Keratinocyte (primary cell): ENCODE data around the gene FBXL13.

Source experiments
- EZH2 ChIP-seq: IDR thresholded peaks from one replicate; pipeline ENCODE4 v1.6.1; 2012; ENCODE audit warnings: inconsistent platforms, mild to moderate bottlenecking, low read length, moderate library complexity
- TF ChIP-seq, protein P1 (sequence below), 3 experiments: IDR thresholded peaks in 1 of 3; conservative IDR thresholded peaks in 1 of 3; optimal IDR thresholded peaks in 1 of 3; 2 replicates in 2 of 3; 3 replicates in 1 of 3; pipeline versions ENCODE3 to v1.5.1; 2011; ENCODE audit warnings: low read length in 3 of 3, mild to moderate bottlenecking in 3 of 3, moderate library complexity in 2 of 3, control low read depth in 1 of 3, inconsistent platforms in 1 of 3; ENCODE audit not compliant: insufficient read depth in 2 of 3; ENCODE audit errors: extremely low read depth in 1 of 3

DNA sequence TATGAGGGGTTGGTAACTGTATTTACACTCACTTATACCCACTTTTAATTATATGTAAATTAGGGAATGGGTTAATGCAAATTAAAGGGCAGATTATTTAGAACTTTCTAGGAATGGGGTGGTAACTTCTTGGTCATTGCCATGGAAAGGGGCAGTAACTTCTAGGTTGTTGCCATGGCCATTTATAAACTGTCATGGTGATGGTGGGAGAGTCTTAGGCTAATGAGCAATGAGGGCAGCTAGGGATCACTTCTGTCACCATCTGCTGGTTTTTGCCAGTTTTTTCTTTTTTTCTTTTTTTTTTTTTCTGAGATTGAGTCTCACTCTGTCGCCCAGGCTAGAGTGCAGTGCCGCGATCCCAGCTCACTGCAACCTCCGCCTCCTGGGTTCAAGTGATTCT is 41.2 kb upstream of the FBXL13 start:
- TF ChIP-seq, protein P1, sequence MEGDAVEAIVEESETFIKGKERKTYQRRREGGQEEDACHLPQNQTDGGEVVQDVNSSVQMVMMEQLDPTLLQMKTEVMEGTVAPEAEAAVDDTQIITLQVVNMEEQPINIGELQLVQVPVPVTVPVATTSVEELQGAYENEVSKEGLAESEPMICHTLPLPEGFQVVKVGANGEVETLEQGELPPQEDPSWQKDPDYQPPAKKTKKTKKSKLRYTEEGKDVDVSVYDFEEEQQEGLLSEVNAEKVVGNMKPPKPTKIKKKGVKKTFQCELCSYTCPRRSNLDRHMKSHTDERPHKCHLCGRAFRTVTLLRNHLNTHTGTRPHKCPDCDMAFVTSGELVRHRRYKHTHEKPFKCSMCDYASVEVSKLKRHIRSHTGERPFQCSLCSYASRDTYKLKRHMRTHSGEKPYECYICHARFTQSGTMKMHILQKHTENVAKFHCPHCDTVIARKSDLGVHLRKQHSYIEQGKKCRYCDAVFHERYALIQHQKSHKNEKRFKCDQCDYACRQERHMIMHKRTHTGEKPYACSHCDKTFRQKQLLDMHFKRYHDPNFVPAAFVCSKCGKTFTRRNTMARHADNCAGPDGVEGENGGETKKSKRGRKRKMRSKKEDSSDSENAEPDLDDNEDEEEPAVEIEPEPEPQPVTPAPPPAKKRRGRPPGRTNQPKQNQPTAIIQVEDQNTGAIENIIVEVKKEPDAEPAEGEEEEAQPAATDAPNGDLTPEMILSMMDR (optimal IDR thresholded peaks at IDR 0.05 in 1 of 3, IDR thresholded peaks at IDR 0.05 in 1 of 3, conservative IDR thresholded peaks at IDR 0.05 in 1 of 3; ENCODE audit: extremely low read depth in 1 of 3, insufficient read depth in 2 of 3, low read length in 3 of 3): no peak
- no peak for TF ChIP-seq EZH2
